Measurements from ENCODE around the gene GRB10.

GRB10 gene

GRCh38 chr7:50665403-50666123, 117.1 kb downstream of the GRB10 start:
- DNase-seq: no peak

- DNase-seq: no peak
These were observed 117.8 kb downstream of the GRB10 start for GRCh38 chr7:50664937-50665336.

GRCh38 chr7:50664461-50664922, 118.2 kb downstream of the GRB10 start:
- DNase-seq: no peak

- DNase-seq: no peak
These were observed 119.1 kb downstream of the GRB10 start for GRCh38 chr7:50663396-50664102.

GRCh38 chr7:50662996-50663395, 119.7 kb downstream of the GRB10 start:
- DNase-seq: no peak

- DNase-seq: no peak
These were observed 120.5 kb downstream of the GRB10 start for GRCh38 chr7:50662041-50662694.

- DNase-seq: no peak
These were observed 121.2 kb downstream of the GRB10 start for GRCh38 chr7:50661345-50662040.

GRCh38 chr7:50660830-50661175, 121.9 kb downstream of the GRB10 start:
- DNase-seq: no peak

GRCh38 chr7:50660040-50660829, 122.5 kb downstream of the GRB10 start:
- no peak for DNase-seq

GRCh38 chr7:50659329-50659965, 123.2 kb downstream of the GRB10 start:
- no peak for DNase-seq

- DNase-seq: no peak
These were observed 124.0 kb downstream of the GRB10 start for GRCh38 chr7:50658696-50659095.

GRCh38 chr7:50657912-50658311, 124.8 kb downstream of the GRB10 start:
- DNase-seq: no peak

- no peak for DNase-seq
These were observed 125.3 kb downstream of the GRB10 start for GRCh38 chr7:50657341-50657873.

GRCh38 chr7:50656141-50656895, 126.4 kb downstream of the GRB10 start:
- no peak for DNase-seq

GRCh38 chr7:50655490-50655889, 127.2 kb downstream of the GRB10 start:
- DNase-seq: no peak

- no peak for DNase-seq
These were observed 127.7 kb downstream of the GRB10 start for GRCh38 chr7:50655020-50655419.

GRCh38 chr7:50653981-50654425, 128.7 kb downstream of the GRB10 start:
- DNase-seq: no peak

- no peak for DNase-seq
These were observed 129.4 kb downstream of the GRB10 start for GRCh38 chr7:50653126-50653864.

- DNase-seq: no peak
These were observed 130.1 kb downstream of the GRB10 start for GRCh38 chr7:50652400-50653125.

Measured in NCI-H2029 treated with DMSO at 0.1 percent for 48 hours (cell line).